Measurements from ENCODE around the gene MAML3. TPM values are rescaled to one million over a fixed set of nuclear protein-coding genes. Genes with fewer than 3 reads are reported as not detected.

MAML3 gene
- 1 to 10 TPM; 1.4 to 9.4 (median 3.6) TPM for total RNA-seq
- polyA plus RNA-seq: under 1 TPM; 0.53 to 0.55 TPM
- total RNA-seq: 11.4 reads per million, percentile 38 among the genes with 10 or more reads in this experiment

- intact Hi-C loops (cut with micrococcal nuclease): loop anchor here (1.0 to 10.0 kb wide), 15 partner anchors 31 to 1071 kb away; partner anchors contain the start of genes NAA15 (in 2 of the 2), SCOC (in 2 of the 2), ELF2 (in 1 of the 2) and ELMOD2 (in 1 of the 2)
- Histone ChIP-seq H3K27ac (ENCODE audit: low read depth, low read length) (peak within 1 kb of the TSS; percentile 84), H3K27me3 (ENCODE audit: control insufficient read depth in 2 of 2, insufficient read depth in 2 of 2, low read length in 2 of 2) (no peaks in the 10 kb centered on the region), H3K4me1 (ENCODE audit: control insufficient read depth in 2 of 2, insufficient read depth in 2 of 2, low read length in 2 of 2) (peaks cover 0 to 13% of the 10 kb centered on the region in 2 donors), H3K36me3 (ENCODE audit: control insufficient read depth in 2 of 3, insufficient read depth in 3 of 3, low read length in 3 of 3) (peaks cover 0 to 5% (median 0%) of the 10 kb centered on the region in 3 experiments), H3K9me3 (ENCODE audit: control insufficient read depth in 2 of 3, low read length in 3 of 3) (no peaks in the 10 kb centered on the region), H3K4me3 (ENCODE audit: low read length) (peak within 1 kb of the TSS; percentile 99)
- Mint-ChIP-seq H3K9me3 (peaks cover 0 to 4% (median 0%) of the 10 kb centered on the region in 11 donors), H3K4me3 (peak within 1 kb of the TSS; percentile 89 to 100 (median 96)), H3K27me3 (peaks cover 0 to 75% (median 0%) of the 10 kb centered on the region in 5 donors), H3K27ac (peak within 1 kb of the TSS; percentile 81 to 96 (median 93)), H3K4me1 (peaks cover 4 to 47% (median 32%) of the 10 kb centered on the region in 7 donors), H3K36me3 (peaks cover 0 to 3% (median 0%) of the 10 kb centered on the region in 5 donors)
- POLR2A ChIA-PET: interaction anchor here (0.7 to 8.0 kb wide), 14 partner anchors 8 to 597 kb away, joined by 3 to 53 read pairs (median 4); partner anchors contain the start of genes ELMOD2 and SCOC
- ATAC-seq (peak; percentile 58), DNase-seq (peak; percentile 73 to 89 (median 83))
- CTCF ChIA-PET: interaction anchor here (0.6 to 1.0 kb wide), 5 partner anchors 10 to 140 kb away, joined by 3 to 6 read pairs (median 3); no protein-coding TSS in a partner anchor
These were observed at the start of gene MAML3 for GRCh38 chr4:140153718-140154571. Gene MAML3, minus strand, starts transcription at chr4:140154184. Its CDS starts 857 bp downstream, at chr4:140153327.

GRCh38 chr4:140198942-140199341, 45.0 kb upstream of the MAML3 start:
- Mint-ChIP-seq H3K9me3 (peaks cover 0 to 37% (median 12%) of the 10 kb centered on the region in 11 donors), H3K4me3 (no peak overlapping the region), H3K27ac (no peak overlapping the region), H3K27me3 (peaks cover 0 to 56% (median 15%) of the 10 kb centered on the region in 5 donors), H3K36me3 (peaks cover 0 to 9% (median 0%) of the 10 kb centered on the region in 5 donors), H3K4me1 (no peaks in the 10 kb centered on the region)
- H3K4me1 ChIP-seq (ENCODE audit: control insufficient read depth in 2 of 2, insufficient read depth in 2 of 2, low read length in 2 of 2): no peaks in the 10 kb centered on the region
- H3K4me3 ChIP-seq (ENCODE audit: low read length): no peak overlapping the region
- H3K36me3 ChIP-seq (ENCODE audit: control insufficient read depth in 2 of 3, insufficient read depth in 3 of 3, low read length in 3 of 3): no peaks in the 10 kb centered on the region
- H3K9me3 ChIP-seq (ENCODE audit: control insufficient read depth in 2 of 3, low read length in 3 of 3): no peaks in the 10 kb centered on the region
- intact Hi-C loops (cut with micrococcal nuclease): no loop called here
- DNase-seq: no peak
- CTCF ChIA-PET: interaction anchor here (0.6 kb wide), 1 partner anchor 147 kb away, joined by 3 read pairs; no protein-coding TSS in a partner anchor
- POLR2A ChIA-PET: no interaction called here
- no peak overlapping the region for H3K27ac ChIP-seq (ENCODE audit: low read depth, low read length)
- no peak for ATAC-seq
- no peaks in the 10 kb centered on the region for H3K27me3 ChIP-seq (ENCODE audit: control insufficient read depth in 2 of 2, insufficient read depth in 2 of 2, low read length in 2 of 2)

GRCh38 chr4:140195806-140196205, 41.8 kb upstream of the MAML3 start:
- H3K27ac Mint-ChIP-seq: no peak overlapping the region
- intact Hi-C loops (cut with micrococcal nuclease): no loop called here
- CTCF ChIA-PET: no interaction called here
- peaks cover 0 to 44% (median 15%) of the 10 kb centered on the region in 5 donors for H3K27me3 Mint-ChIP-seq
- POLR2A ChIA-PET: no interaction called here
- ATAC-seq (no peak), DNase-seq (no peak)
- no peaks in the 10 kb centered on the region for H3K27me3 ChIP-seq (ENCODE audit: control insufficient read depth in 2 of 2, insufficient read depth in 2 of 2, low read length in 2 of 2)
- no peaks in the 10 kb centered on the region for H3K9me3 ChIP-seq (ENCODE audit: control insufficient read depth in 2 of 3, low read length in 3 of 3)
- no peaks in the 10 kb centered on the region for H3K4me1 Mint-ChIP-seq
- no peaks in the 10 kb centered on the region for H3K4me1 ChIP-seq (ENCODE audit: control insufficient read depth in 2 of 2, insufficient read depth in 2 of 2, low read length in 2 of 2)
- H3K36me3 Mint-ChIP-seq: peaks cover 0 to 9% (median 0%) of the 10 kb centered on the region in 5 donors
- no peaks in the 10 kb centered on the region for H3K36me3 ChIP-seq (ENCODE audit: control insufficient read depth in 2 of 3, insufficient read depth in 3 of 3, low read length in 3 of 3)
- H3K4me3 ChIP-seq (ENCODE audit: low read length): no peak overlapping the region
- H3K27ac ChIP-seq (ENCODE audit: low read depth, low read length): no peak overlapping the region
- no peak overlapping the region for H3K4me3 Mint-ChIP-seq
- H3K9me3 Mint-ChIP-seq: peaks cover 0 to 25% (median 9%) of the 10 kb centered on the region in 11 donors

- CTCF ChIA-PET: no interaction called here
- H3K27me3 ChIP-seq (ENCODE audit: control insufficient read depth in 2 of 2, insufficient read depth in 2 of 2, low read length in 2 of 2): no peaks in the 10 kb centered on the region
- Mint-ChIP-seq H3K27ac (no peak overlapping the region), H3K27me3 (peaks cover 0 to 24% (median 0%) of the 10 kb centered on the region in 5 donors), H3K36me3 (no peaks in the 10 kb centered on the region), H3K4me3 (no peak overlapping the region), H3K4me1 (no peaks in the 10 kb centered on the region), H3K9me3 (no peaks in the 10 kb centered on the region)
- intact Hi-C loops (cut with micrococcal nuclease): no loop called here
- no peak for ATAC-seq
- no peak overlapping the region for H3K4me3 ChIP-seq (ENCODE audit: low read length)
- H3K9me3 ChIP-seq (ENCODE audit: control insufficient read depth in 2 of 3, low read length in 3 of 3): no peaks in the 10 kb centered on the region
- H3K36me3 ChIP-seq (ENCODE audit: control insufficient read depth in 2 of 3, insufficient read depth in 3 of 3, low read length in 3 of 3): no peaks in the 10 kb centered on the region
- DNase-seq: no peak
- H3K4me1 ChIP-seq (ENCODE audit: control insufficient read depth in 2 of 2, insufficient read depth in 2 of 2, low read length in 2 of 2): no peaks in the 10 kb centered on the region
- H3K27ac ChIP-seq (ENCODE audit: low read depth, low read length): no peak overlapping the region
- POLR2A ChIA-PET: no interaction called here
These were observed 35.8 kb upstream of the MAML3 start for GRCh38 chr4:140189805-140190204.

- Mint-ChIP-seq H3K9me3 (no peaks in the 10 kb centered on the region), H3K4me1 (no peaks in the 10 kb centered on the region), H3K27ac (no peak overlapping the region), H3K36me3 (no peaks in the 10 kb centered on the region), H3K4me3 (no peak overlapping the region), H3K27me3 (peaks cover 0 to 29% (median 0%) of the 10 kb centered on the region in 5 donors)
- Histone ChIP-seq H3K27me3 (ENCODE audit: control insufficient read depth in 2 of 2, insufficient read depth in 2 of 2, low read length in 2 of 2) (no peaks in the 10 kb centered on the region), H3K27ac (ENCODE audit: low read depth, low read length) (no peak overlapping the region), H3K9me3 (ENCODE audit: control insufficient read depth in 2 of 3, low read length in 3 of 3) (no peaks in the 10 kb centered on the region), H3K4me1 (ENCODE audit: control insufficient read depth in 2 of 2, insufficient read depth in 2 of 2, low read length in 2 of 2) (no peaks in the 10 kb centered on the region), H3K36me3 (ENCODE audit: control insufficient read depth in 2 of 3, insufficient read depth in 3 of 3, low read length in 3 of 3) (no peaks in the 10 kb centered on the region), H3K4me3 (ENCODE audit: low read length) (no peak overlapping the region)
- POLR2A ChIA-PET: no interaction called here
- DNase-seq (no peak), ATAC-seq (no peak)
- intact Hi-C loops (cut with micrococcal nuclease): no loop called here
- CTCF ChIA-PET: no interaction called here
These were observed 35.0 kb upstream of the MAML3 start for GRCh38 chr4:140188975-140189374.

- H3K27ac Mint-ChIP-seq: no peak overlapping the region
- no peak overlapping the region for H3K4me3 ChIP-seq (ENCODE audit: low read length)
- H3K4me3 Mint-ChIP-seq: no peak overlapping the region
- H3K27ac ChIP-seq (ENCODE audit: low read depth, low read length): no peak overlapping the region
- H3K27me3 Mint-ChIP-seq: peaks cover 0 to 30% (median 0%) of the 10 kb centered on the region in 5 donors
- intact Hi-C loops (cut with micrococcal nuclease): no loop called here
- CTCF ChIA-PET: no interaction called here
- H3K4me1 ChIP-seq (ENCODE audit: control insufficient read depth in 2 of 2, insufficient read depth in 2 of 2, low read length in 2 of 2): no peaks in the 10 kb centered on the region
- no peaks in the 10 kb centered on the region for H3K9me3 ChIP-seq (ENCODE audit: control insufficient read depth in 2 of 3, low read length in 3 of 3)
- ATAC-seq (no peak), DNase-seq (no peak)
- no peaks in the 10 kb centered on the region for H3K9me3 Mint-ChIP-seq
- no peaks in the 10 kb centered on the region for H3K27me3 ChIP-seq (ENCODE audit: control insufficient read depth in 2 of 2, insufficient read depth in 2 of 2, low read length in 2 of 2)
- H3K36me3 Mint-ChIP-seq: no peaks in the 10 kb centered on the region
- no peaks in the 10 kb centered on the region for H3K4me1 Mint-ChIP-seq
- no peaks in the 10 kb centered on the region for H3K36me3 ChIP-seq (ENCODE audit: control insufficient read depth in 2 of 3, insufficient read depth in 3 of 3, low read length in 3 of 3)
- POLR2A ChIA-PET: no interaction called here
These were observed 33.3 kb upstream of the MAML3 start for GRCh38 chr4:140187316-140187695.

Data from naive thymus-derived CD4-positive, alpha-beta T cell (primary cell).